Activated T-helper 1 cell treated with anti-CD3 and anti-CD28 coated beads, Interleukin-2, amount 50 U/mL, for 16 hours (primary cell): ENCODE measurements around the gene MEF2A.
"Not testable (repeated sequence)": the region's sequence is repeated elsewhere in the genome, so short reads cannot be mapped to it uniquely, and the experiment has no call there.

Source experiments
- DNase-seq, 2 donors: peaks; one replicate each; pipeline ENCODE4 v3.0.0-alpha.2; 2020; ENCODE audit warnings: low read depth in 1 of 2, low spot score in 1 of 2

Gene MEF2A

DNA sequence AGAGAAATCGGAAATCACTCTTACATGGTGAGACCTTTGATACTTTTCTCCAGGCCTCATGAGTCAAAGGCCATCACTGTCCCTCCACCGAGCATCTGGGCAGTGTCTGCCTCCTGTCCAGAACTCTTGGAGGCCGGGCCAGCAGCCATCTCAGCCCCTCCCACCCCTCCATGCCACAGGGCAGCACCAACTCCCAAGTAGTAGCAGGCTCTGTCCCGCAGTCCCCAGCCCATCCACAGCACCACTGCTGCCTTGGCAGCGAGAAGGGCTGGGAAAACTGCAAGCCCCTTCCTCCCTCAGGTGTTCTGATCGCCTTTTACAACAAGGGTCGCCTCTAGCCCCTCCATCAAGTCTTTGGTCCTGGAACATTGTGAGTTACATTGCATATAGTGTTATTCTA lies 161.9 kb downstream of the MEF2A start:
- no peak for DNase-seq

DNA sequence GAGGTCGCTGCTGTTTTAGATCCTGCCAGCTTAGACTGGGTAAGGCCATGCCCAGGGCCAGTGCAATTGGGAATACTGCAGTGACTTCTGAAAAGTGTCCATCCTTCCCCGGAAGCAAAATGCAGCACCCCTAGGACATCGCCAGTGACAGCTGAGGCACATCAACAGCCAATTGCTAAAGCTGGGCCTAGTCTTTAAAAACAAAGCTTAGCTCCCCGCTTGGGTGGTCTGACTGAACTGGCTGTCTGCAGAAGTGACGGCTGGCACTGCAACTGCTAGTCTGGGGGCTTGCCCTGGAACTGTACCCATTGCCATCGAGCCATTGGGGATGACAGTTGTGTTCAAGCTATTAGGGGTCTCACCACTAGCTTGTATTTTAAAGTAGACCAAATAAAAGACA lies 163.1 kb downstream of the MEF2A start:
- no peak for DNase-seq

GRCh38 chr15:99729327-99729726 lies 163.5 kb downstream of the MEF2A start:
- no peak for DNase-seq

DNA sequence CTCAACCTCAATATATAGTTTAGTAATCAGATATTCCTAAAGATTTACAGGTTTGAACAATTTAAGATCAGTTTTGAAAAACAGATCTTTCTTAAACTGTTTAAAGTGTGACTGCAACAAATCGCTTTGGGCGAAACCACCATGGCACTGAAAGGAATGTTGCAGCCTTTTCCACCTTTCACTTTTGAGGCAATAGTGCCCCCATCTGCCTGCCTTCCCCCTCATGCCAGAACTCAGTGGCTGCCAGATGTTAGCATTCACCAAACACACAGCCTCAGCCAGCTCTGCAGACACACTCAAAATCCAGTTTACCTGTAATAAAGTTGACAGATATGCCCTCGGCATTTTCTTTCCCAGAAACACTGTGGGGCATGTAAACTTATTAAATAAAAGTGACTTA lies 164.1 kb downstream of the MEF2A start:
- no peak for DNase-seq

- no peak for DNase-seq
Observed at GRCh38 chr15:99731336-99732123, 165.7 kb downstream of the MEF2A start.

DNA sequence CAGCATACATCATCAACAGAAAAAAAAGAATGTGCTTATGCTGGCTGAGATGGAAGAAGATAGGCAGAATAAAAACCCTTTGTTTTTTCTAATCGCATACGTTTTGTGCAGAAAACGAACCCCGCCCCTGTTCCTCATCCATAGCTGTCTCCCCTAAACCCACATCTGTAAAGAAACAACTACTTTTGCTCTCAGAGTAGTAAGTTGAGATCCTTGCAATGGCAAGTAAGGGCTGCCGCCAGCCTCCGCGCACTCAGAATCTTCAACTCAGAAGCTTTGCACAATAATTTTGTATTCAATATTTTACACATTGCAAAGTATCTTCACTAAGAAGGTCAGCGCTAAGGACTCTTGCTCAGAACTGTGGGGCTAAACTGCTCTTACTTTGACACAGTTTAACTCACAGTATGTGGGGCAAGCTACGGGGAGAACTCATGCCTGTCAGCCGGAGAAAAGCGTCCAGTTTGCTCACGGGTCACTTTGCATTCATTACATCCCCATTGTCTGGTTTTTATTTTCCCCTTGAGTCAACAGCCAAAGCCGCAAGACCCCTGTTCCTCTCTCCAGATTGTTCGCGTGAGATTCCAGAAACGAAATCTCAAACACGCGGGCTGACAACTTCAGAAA lies 166.5 kb downstream of the MEF2A start:
- no peak for DNase-seq

- peak in 1 of 2 donors; percentile 8 for DNase-seq
Observed at GRCh38 chr15:99732751-99733267, 167.0 kb downstream of the MEF2A start.

- DNase-seq = peak; percentile 98 to 99
Observed at GRCh38 chr15:99733268-99734039, 167.7 kb downstream of the MEF2A start, which contains the start of gene LYSMD4. TSS of gene LYSMD4 (minus strand) at chr15:99733437. CDS start at chr15:99731999, 1,438 bp downstream.

GRCh38 chr15:99734040-99734291 lies 168.2 kb downstream of the MEF2A start:
- not testable (repeated sequence) for DNase-seq

- no peak for DNase-seq
Observed at GRCh38 chr15:99734575-99734974, 168.8 kb downstream of the MEF2A start.

GRCh38 chr15:99735868-99736267 lies 170.1 kb downstream of the MEF2A start:
- DNase-seq = no peak

DNA sequence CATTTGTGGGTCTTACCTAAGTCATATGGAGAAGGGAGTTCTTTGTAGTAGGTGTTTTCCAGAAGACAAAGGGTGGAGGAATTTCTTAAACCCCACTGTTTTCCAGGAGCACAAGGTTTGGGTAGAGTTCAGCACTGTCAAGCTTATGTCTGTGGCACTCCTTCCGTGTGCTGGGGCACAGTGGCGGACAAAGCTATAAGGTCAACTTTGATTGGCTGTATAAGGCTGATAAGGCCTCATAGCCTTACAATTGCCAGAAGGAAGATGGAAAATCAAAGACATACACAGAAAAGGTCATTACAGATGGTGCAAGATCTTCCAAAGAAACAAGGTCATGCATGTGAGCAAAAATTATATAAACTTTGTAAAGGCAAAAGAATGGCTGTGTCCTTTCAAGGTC lies 170.9 kb downstream of the MEF2A start:
- DNase-seq = no peak

DNA sequence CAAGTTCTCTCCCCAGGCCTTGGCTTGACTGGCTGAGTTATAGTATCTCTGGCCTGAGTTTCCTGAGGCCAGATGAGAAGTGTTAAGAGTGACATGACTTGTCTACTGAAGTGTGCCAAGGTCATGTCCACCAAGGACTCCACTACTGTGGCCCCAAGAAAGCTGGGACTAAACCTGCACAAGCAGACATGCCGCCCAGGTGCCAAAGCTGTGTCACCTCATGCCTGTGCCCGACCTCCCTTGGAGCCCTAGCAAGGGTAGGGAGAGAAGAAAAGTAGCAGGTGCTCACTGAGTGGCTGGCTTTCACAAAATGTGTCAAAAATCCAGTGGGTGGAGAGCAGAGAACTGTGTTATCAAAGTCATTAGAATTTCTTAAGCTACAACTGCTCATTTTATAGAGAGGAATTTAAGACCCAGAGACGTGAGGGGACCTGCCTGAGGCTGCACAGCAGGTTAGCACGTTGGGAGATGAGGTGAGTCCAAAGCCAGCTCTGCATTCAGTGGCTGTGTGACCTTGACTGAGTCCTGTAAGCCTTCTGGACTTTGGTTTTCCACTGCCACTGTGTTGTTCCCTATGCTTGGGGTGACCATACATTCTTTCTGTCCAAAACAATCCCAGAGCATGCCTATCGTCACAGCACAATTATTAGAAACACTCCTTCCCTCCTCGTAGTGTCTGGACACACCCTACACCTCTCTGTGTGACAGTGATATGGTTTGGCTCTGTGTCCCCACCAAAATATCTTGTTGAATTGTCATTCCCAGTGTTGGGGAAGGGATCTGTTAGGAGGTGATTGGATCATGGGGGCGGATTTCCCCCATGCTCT lies 172.4 kb downstream of the MEF2A start:
- DNase-seq = no peak

- DNase-seq = no peak
Observed at GRCh38 chr15:99741835-99742234, 176.1 kb downstream of the MEF2A start.

DNA sequence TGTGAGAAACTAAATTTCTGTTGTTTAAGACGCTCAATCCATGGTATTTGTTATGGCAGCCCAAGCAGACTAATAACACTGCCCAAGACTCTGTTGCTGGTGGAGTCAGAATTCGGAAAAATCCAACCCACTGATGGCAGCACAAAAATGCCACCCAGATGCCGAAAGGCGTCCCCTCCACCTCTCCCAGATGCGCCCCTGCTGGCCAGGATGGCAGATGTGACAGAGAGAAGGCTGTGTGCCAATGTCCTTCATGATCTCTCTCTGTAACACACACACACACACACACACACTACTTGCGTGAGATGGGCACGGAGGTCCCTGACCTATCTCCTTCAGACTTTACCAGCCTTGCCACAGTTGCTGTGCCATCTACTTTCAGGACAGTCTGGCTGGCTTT lies 178.4 kb downstream of the MEF2A start:
- no peak for DNase-seq

- no peak for DNase-seq
Observed at GRCh38 chr15:99745370-99746086, 179.7 kb downstream of the MEF2A start.

DNA sequence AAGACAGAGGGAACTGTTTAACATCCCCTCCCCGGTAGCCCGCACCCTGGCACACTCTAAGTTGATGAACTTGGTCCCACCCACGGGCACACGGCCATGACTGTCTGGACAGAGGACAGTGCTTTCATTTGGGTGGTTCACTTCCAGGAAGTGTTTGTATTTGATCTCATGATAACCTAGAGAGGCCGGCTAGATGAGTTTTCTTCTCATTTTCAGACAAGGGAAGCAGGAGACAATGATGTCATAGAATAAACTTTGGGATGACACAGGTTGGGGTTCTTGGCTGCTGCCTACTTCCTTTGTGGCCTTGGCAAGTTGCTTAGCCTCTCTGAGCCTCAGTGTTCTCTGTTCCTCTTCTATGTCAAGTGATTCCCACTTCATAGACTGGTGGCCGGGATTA lies 183.6 kb downstream of the MEF2A start:
- no peak for DNase-seq

GRCh38 chr15:99750326-99750725 lies 184.5 kb downstream of the MEF2A start:
- DNase-seq = not testable (repeated sequence)

DNA sequence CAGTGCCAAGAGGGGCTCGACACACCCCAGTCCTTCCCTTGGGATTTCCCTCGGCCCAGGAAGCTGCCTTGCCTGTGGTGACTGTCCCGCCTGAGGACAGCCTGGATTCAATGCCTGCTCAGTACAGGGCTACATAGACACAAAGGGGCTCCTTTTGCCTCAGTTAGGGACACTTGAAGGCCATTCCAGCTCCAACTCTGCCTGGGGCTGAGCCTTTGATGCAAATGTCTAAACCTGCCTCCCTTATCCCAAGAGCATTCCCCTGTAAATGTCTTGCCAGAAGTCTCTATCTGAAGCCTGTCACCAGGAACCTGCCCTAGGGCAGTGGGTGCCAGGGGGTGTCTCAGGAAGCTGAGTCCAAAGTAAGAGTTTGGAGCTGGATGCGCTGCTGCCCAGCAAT lies 186.8 kb downstream of the MEF2A start:
- DNase-seq = no peak

- DNase-seq = no peak
Observed at GRCh38 chr15:99753066-99753465, 187.3 kb downstream of the MEF2A start.
